Gastroesophageal sphincter (tissue), 4 donors: ENCODE measurements around the gene TCAIM. TPM values are rescaled to one million over a fixed set of nuclear protein-coding genes. Genes with fewer than 3 reads are reported as not detected.

ENCODE experiments used
- ATAC-seq: fragments of 150-250 bp; one replicate; pipeline ENCODE4 v1.9.1; 2016; ENCODE audit warnings: mild to moderate bottlenecking, moderate library complexity
- H3K27ac ChIP-seq, 4 donors: fragments of 200-600 bp; sonication (generic) in 3 of 4; 1 replicate in 3 of 4; 2 replicates in 1 of 4; pipeline ENCODE4 v1.5.1; 2016 to 2019
- H3K27me3 ChIP-seq: fragments of 200-600 bp; sonication (generic); one replicate; pipeline ENCODE4 v1.5.1; 2019
- H3K36me3 ChIP-seq, 2 donors: fragments of 200-600 bp; sonication (generic); one replicate each; pipeline ENCODE4 v1.5.1; 2019; ENCODE audit warnings: control low read depth in 1 of 2
- H3K4me1 ChIP-seq, 3 donors: fragments of 200-600 bp; sonication (generic); 1 replicate in 2 of 3; 2 replicates in 1 of 3; pipeline ENCODE4 v1.5.1; 2016 to 2019; ENCODE audit warnings: control low read depth in 2 of 3
- H3K4me3 ChIP-seq, 2 donors: fragments of 200-600 bp; sonication (generic); one replicate each; pipeline ENCODE4 v1.5.1; 2019; ENCODE audit warnings: mild to moderate bottlenecking in 1 of 2, moderate library complexity in 1 of 2
- H3K9me3 ChIP-seq, 3 donors: fragments of 200-600 bp; sonication (generic); one replicate each; pipeline ENCODE4 v1.5.1; 2017 to 2019; ENCODE audit warnings: control low read depth in 2 of 3
- EP300 ChIP-seq: sonication (generic); formaldehyde crosslinking; IDR thresholded peaks from one replicate; pipeline ENCODE4 v1.6.1; 2017; ENCODE audit warnings: antibody characterized with exemption, mild to moderate bottlenecking
- POLR2A ChIP-seq, 2 donors: fragments of 450-650 bp; IDR thresholded peaks; one replicate each; pipeline ENCODE4 v1.6.1; 2017; ENCODE audit warnings: antibody characterized with exemption in 2 of 2, mild to moderate bottlenecking in 2 of 2, moderate library complexity in 1 of 2
- POLR2AphosphoS5 ChIP-seq: sonication (generic); formaldehyde crosslinking; IDR thresholded peaks from one replicate; pipeline ENCODE4 v1.6.1; 2017; ENCODE audit warnings: antibody characterized with exemption
- WGBS, 2 donors: methylation state at CpG; one replicate each; pipeline ENCODE4 v1.1.5; 2018; ENCODE audit warnings: low coverage in 1 of 2; 5-methylcytosine and 5-hydroxymethylcytosine counted together
- total RNA-seq, 4 donors: library from RNA; depleted of rRNA; stranded (reverse); fragments of >200 nt; gene quantifications; one replicate each; pipeline ENCODE4 v1.1.0, GENCODE V29; 2016
- TF ChIP-seq, protein P1 (sequence below), 4 experiments: fragments of 200-600 bp in 2 of 4; fragments of 450-650 bp in 2 of 4; sonication (generic) in 1 of 4; IDR thresholded peaks; one replicate each; pipeline ENCODE4 v1.5.1; 2017 to 2019; ENCODE audit warnings: antibody characterized with exemption in 4 of 4, mild to moderate bottlenecking in 2 of 4, moderate library complexity in 2 of 4

TCAIM gene
- total RNA-seq, 4 donors from 2014 or later: 25.8 to 56.2 (median 45.9) TPM

DNA sequence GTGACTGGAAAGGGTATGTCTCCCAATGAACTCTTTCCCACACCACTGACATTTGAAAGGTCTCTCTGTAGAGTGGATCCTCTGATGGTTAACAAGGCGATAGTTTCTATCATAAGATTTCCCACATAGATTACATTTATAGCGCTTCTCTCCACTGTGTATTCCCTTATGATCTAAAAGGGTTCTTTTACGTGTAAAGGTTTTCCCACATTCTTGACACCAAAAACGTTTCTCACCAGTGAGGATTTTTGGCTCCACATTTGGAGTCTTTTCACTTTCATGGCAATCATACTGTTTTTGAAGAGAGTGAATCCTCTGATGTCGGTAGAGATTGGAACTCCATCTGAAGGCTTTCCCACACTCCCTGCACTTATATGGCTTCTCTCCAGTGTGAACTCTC, 108.4 kb downstream of the TCAIM start:
- no peak overlapping the region for H3K27ac ChIP-seq
- 100% methylated on average over 2 to 5 of the region's 5 CpGs for WGBS, 2 donors
- TF ChIP-seq EP300: no peak
- H3K9me3 ChIP-seq: no peaks in the 10 kb centered on the region
- ATAC-seq: no peak
- H3K36me3 ChIP-seq: peaks cover 2 to 99% of the 10 kb centered on the region in 2 donors
- no peaks in the 10 kb centered on the region for H3K27me3 ChIP-seq
- H3K4me1 ChIP-seq: no peaks in the 10 kb centered on the region
- no peak overlapping the region for H3K4me3 ChIP-seq

GRCh38 chr3:44451441-44451840, 112.9 kb downstream of the TCAIM start:
- H3K36me3 ChIP-seq: peaks cover 2 to 97% of the 10 kb centered on the region in 2 donors
- H3K4me1 ChIP-seq: no peaks in the 10 kb centered on the region
- no peak for ATAC-seq
- H3K4me3 ChIP-seq: no peak overlapping the region
- 100% methylated on average over 2 of the region's 3 CpGs; no CpG with 5 or more reads in 1 of the 2 donors for WGBS, 2 donors
- H3K27me3 ChIP-seq: no peaks in the 10 kb centered on the region
- H3K27ac ChIP-seq: no peak overlapping the region
- no peaks in the 10 kb centered on the region for H3K9me3 ChIP-seq
- TF ChIP-seq POLR2A (IDR thresholded peaks at IDR 0.05): no peak
- no peak for TF ChIP-seq POLR2AphosphoS5
- no peak for TF ChIP-seq EP300
- TF ChIP-seq, protein P1, sequence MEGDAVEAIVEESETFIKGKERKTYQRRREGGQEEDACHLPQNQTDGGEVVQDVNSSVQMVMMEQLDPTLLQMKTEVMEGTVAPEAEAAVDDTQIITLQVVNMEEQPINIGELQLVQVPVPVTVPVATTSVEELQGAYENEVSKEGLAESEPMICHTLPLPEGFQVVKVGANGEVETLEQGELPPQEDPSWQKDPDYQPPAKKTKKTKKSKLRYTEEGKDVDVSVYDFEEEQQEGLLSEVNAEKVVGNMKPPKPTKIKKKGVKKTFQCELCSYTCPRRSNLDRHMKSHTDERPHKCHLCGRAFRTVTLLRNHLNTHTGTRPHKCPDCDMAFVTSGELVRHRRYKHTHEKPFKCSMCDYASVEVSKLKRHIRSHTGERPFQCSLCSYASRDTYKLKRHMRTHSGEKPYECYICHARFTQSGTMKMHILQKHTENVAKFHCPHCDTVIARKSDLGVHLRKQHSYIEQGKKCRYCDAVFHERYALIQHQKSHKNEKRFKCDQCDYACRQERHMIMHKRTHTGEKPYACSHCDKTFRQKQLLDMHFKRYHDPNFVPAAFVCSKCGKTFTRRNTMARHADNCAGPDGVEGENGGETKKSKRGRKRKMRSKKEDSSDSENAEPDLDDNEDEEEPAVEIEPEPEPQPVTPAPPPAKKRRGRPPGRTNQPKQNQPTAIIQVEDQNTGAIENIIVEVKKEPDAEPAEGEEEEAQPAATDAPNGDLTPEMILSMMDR (IDR thresholded peaks at IDR 0.05): no peak

DNA sequence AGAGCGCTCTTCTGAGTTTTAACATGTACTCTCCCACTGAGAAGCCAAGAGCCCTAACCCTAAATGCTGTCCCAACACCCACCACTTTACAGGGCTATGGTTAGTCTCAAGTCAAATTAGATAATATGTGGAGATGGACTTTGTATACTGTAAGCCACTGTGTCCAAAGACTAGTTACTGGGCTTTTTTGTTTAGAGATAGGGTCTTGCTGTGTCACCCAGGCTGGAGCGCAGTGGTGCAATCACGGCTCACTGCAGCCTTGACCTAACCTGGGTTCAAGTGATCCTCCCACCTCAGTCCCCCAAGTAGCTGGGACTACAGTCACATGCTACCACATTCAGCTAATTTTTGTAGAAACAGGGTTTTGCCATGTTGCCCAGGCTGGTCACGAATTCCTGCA, 115.7 kb downstream of the TCAIM start:
- Histone ChIP-seq H3K4me1 (no peaks in the 10 kb centered on the region), H3K27ac (no peak overlapping the region), H3K4me3 (no peak overlapping the region), H3K9me3 (no peaks in the 10 kb centered on the region), H3K36me3 (peaks cover 0 to 94% of the 10 kb centered on the region in 2 donors), H3K27me3 (no peaks in the 10 kb centered on the region)
- no peak for ATAC-seq
- TF ChIP-seq, protein P1 (IDR thresholded peaks at IDR 0.05): no peak
- TF ChIP-seq POLR2AphosphoS5 (no peak), POLR2A (IDR thresholded peaks at IDR 0.05) (no peak), EP300 (no peak)
- whole genome bisulfite sequencing, 2 donors: 95 to 100% methylated on average over 1 to 4 of the region's 4 CpGs

- peaks cover 0 to 3% (median 0%) of the 10 kb centered on the region in 3 donors for H3K9me3 ChIP-seq
- 90 to 100% methylated on average over 1 to 2 of the region's 10 CpGs for WGBS, 2 donors
- no peak for ATAC-seq
- H3K36me3 ChIP-seq: peaks cover 0 to 90% of the 10 kb centered on the region in 2 donors
- no peak overlapping the region for H3K4me3 ChIP-seq
- H3K27ac ChIP-seq: no peak overlapping the region
- H3K4me1 ChIP-seq: no peaks in the 10 kb centered on the region
- no peaks in the 10 kb centered on the region for H3K27me3 ChIP-seq
- TF ChIP-seq, protein P1 (IDR thresholded peaks at IDR 0.05): no peak
- TF ChIP-seq POLR2AphosphoS5 (no peak), EP300 (no peak), POLR2A (IDR thresholded peaks at IDR 0.05) (no peak)
These were observed 116.8 kb downstream of the TCAIM start for GRCh38 chr3:44455318-44455717.

Other genes with a start within 250 kb of the TCAIM start
- not detected for gene TOPAZ1, start 96.9 kb upstream of the TCAIM start, total RNA-seq
- gene ZNF445, start 138.9 kb downstream of the TCAIM start, total RNA-seq: 10 to 100 TPM in 3 of 4 donors, 1 to 10 TPM in 1; 8.9 to 15.2 (median 12.6) TPM
- 1 to 10 TPM; 3.5 to 6.1 (median 5.0) TPM for gene ZKSCAN7, start 216.4 kb downstream of the TCAIM start, total RNA-seq
- 1 to 10 TPM in 3 of 4 donors, under 1 TPM in 1; 0.82 to 5.0 (median 3.5) TPM for gene ZNF660, start 246.2 kb downstream of the TCAIM start, total RNA-seq